Adrenal gland (tissue), 5 donors: Measurements from ENCODE around the gene TOX4.

ENCODE experiments used
- POLR2A ChIP-seq, 2 donors: fragments of 450-650 bp; IDR thresholded peaks; one replicate each; pipeline ENCODE4 v1.6.1; 2017; ENCODE audit warnings: antibody characterized with exemption in 2 of 2, mild to moderate bottlenecking in 2 of 2, moderate library complexity in 1 of 2
- TF ChIP-seq, protein P1 (sequence below), 6 experiments: fragments of 450-650 bp in 4 of 6; fragments of 200-600 bp in 2 of 6; sonication (generic) in 1 of 6; IDR thresholded peaks; 1 replicate in 5 of 6; 2 replicates in 1 of 6; pipeline versions ENCODE4 v1.5.1 to v1.8.0; 2016 to 2021; ENCODE audit warnings: antibody characterized with exemption in 6 of 6, mild to moderate bottlenecking in 2 of 6, moderate library complexity in 1 of 6
- donor health status: DM: no; HTN: no; CAD: no.

DNA sequence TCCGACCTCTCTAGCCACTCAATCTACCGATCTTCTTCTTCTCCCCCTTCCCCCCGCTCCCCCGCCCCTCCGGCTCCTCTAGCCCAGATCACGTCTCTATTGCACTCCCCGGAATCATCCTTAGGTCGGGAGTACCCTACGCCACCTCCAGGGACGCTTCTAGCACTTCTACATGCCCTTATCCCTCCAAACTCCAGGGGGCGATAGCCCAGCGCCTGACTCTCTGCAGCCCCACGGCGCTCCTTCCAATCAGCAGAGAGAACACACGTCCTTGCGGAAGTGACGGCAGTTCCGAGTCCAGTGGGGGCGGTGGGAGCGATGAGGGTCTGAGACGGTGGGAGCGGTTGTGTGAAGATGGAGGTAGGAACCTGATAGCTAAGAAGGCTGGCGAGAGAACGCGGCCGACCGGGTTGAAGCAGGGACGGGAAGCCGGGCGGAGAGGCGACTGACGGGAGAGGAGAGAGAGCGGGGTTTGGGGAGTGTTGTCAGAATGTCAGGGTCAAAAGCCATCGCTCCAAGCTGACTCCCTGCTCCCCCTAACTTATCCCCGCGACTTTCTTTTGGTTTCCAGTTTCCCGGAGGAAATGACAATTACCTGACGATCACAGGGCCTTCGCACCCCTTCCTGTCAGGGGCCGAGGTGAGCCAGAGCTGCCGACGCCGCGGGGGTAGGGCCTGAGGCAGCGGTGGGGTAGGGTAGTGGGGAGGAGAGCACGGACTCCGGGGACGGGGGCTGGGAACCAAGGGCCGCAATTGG is at the start of gene TOX4, which contains the start of gene RAB2B:
- TF ChIP-seq, protein P1, sequence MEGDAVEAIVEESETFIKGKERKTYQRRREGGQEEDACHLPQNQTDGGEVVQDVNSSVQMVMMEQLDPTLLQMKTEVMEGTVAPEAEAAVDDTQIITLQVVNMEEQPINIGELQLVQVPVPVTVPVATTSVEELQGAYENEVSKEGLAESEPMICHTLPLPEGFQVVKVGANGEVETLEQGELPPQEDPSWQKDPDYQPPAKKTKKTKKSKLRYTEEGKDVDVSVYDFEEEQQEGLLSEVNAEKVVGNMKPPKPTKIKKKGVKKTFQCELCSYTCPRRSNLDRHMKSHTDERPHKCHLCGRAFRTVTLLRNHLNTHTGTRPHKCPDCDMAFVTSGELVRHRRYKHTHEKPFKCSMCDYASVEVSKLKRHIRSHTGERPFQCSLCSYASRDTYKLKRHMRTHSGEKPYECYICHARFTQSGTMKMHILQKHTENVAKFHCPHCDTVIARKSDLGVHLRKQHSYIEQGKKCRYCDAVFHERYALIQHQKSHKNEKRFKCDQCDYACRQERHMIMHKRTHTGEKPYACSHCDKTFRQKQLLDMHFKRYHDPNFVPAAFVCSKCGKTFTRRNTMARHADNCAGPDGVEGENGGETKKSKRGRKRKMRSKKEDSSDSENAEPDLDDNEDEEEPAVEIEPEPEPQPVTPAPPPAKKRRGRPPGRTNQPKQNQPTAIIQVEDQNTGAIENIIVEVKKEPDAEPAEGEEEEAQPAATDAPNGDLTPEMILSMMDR (IDR thresholded peaks at IDR 0.05) = peak; percentile 87 to 100 (median 99)
- peak; percentile 63 to 81 for TF ChIP-seq POLR2A (IDR thresholded peaks at IDR 0.05)
